Osteocyte (in vitro differentiated cells): Measurements from ENCODE around the gene GALNT14. TPM values are rescaled to one million over a fixed set of nuclear protein-coding genes. Genes with fewer than 3 reads are reported as not detected.

Experiments used
- DNase-seq: peaks from one replicate; pipeline ENCODE4 v3.0.0; 2021; ENCODE audit warnings: mixed read lengths; ENCODE audit not compliant: unreplicated experiment; ENCODE audit errors: extremely low spot score
- H3K27ac Mint-ChIP-seq: one replicate; pipeline ENCODE4 v1.8.0; 2021; ENCODE audit warnings: mild to moderate bottlenecking, mixed read lengths; ENCODE audit not compliant: unreplicated experiment
- H3K27me3 Mint-ChIP-seq: one replicate; pipeline ENCODE4 v1.8.0; 2021; ENCODE audit warnings: mixed read lengths; ENCODE audit not compliant: unreplicated experiment
- H3K36me3 Mint-ChIP-seq: one replicate; pipeline ENCODE4 v1.8.0; 2021; ENCODE audit warnings: mixed read lengths; ENCODE audit not compliant: unreplicated experiment
- H3K4me1 Mint-ChIP-seq: one replicate; pipeline ENCODE4 v1.8.0; 2021; ENCODE audit warnings: mixed read lengths; ENCODE audit not compliant: unreplicated experiment
- H3K4me3 Mint-ChIP-seq: one replicate; pipeline ENCODE4 v1.8.0; 2021; ENCODE audit warnings: mild to moderate bottlenecking, moderate library complexity, mixed read lengths; ENCODE audit not compliant: unreplicated experiment
- H3K9me3 Mint-ChIP-seq: one replicate; pipeline ENCODE4 v1.8.0; 2021; ENCODE audit warnings: mixed read lengths; ENCODE audit not compliant: unreplicated experiment
- total RNA-seq: library from RNA; stranded (reverse); gene quantifications from 2 replicates; pipeline ENCODE4 v1.2.1, GENCODE V29; 2021
- TF ChIP-seq, protein P1 (sequence below): fragments of 200-600 bp; sonication (generic); IDR thresholded peaks from 2 replicates; pipeline ENCODE4 v1.5.0; 2021; ENCODE audit warnings: antibody characterized with exemption, mild to moderate bottlenecking, moderate library complexity

GALNT14 gene
- total RNA-seq, 1 donor from 2014 or later = 4.1 TPM

DNA sequence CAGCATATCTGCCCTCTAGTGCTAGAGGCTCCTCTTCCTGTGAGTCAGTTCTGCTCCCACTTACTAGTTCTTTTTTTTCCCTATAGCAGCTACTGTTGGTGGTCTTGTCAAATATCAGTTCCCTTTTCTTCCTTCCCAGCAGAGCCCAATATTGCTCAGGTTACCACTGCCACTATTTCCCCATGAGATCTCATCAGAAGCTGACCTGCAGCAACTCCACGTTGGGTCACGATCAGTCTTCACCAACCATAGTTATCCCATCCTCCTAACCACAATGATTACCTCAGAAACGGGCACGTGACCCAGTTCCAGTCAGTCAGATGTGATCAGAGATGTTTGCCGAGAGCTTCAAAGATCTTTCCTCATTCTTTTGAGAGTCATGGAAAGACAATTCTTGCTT, 271.3 kb downstream of the GALNT14 start:
- no peak overlapping the region for H3K27ac Mint-ChIP-seq
- no peaks in the 10 kb centered on the region for H3K4me1 Mint-ChIP-seq
- H3K4me3 Mint-ChIP-seq = no peak overlapping the region
- no peak for DNase-seq
- peaks cover 3% of the 10 kb centered on the region for H3K27me3 Mint-ChIP-seq
- TF ChIP-seq, protein P1, sequence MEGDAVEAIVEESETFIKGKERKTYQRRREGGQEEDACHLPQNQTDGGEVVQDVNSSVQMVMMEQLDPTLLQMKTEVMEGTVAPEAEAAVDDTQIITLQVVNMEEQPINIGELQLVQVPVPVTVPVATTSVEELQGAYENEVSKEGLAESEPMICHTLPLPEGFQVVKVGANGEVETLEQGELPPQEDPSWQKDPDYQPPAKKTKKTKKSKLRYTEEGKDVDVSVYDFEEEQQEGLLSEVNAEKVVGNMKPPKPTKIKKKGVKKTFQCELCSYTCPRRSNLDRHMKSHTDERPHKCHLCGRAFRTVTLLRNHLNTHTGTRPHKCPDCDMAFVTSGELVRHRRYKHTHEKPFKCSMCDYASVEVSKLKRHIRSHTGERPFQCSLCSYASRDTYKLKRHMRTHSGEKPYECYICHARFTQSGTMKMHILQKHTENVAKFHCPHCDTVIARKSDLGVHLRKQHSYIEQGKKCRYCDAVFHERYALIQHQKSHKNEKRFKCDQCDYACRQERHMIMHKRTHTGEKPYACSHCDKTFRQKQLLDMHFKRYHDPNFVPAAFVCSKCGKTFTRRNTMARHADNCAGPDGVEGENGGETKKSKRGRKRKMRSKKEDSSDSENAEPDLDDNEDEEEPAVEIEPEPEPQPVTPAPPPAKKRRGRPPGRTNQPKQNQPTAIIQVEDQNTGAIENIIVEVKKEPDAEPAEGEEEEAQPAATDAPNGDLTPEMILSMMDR = no peak
- no peaks in the 10 kb centered on the region for H3K36me3 Mint-ChIP-seq
- H3K9me3 Mint-ChIP-seq = no peaks in the 10 kb centered on the region

DNA sequence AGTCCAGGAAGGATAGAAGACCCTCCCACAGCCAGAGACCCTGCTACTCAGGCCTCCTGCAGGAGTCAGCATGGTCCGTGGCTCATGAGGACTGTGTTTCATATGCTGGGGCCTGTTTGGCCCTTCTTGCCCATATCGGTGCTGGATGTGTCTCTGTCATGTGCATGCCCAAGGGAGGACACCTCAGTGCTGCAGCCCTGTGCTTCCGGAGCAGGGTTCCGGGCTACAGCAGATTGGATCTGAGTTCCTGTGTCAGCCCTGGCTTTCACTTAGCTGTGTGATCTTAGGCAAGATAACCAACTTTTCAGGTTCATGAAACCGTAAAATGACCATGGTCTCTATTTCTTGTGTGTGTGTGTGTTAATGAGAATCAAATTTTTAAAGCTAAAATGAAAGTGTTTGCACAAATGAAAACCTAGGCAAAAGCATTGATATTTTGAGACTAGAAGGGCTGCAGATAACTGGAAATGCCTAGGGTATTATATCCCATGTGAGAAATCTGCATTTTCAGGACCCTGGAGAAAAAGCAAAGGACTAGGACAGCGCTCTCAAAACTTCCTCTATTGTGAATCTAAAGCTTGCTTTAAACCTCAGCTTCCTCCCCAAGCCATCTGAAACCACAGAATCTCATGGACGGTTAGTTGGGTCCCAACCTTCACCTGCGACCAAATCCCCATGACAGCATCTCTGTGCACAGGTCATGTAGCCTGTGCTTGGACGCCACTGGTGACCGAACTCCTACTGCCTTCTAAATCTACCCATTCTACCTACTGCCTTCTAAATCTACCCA, 272.2 kb downstream of the GALNT14 start:
- TF ChIP-seq, protein P1 = no peak
- Mint-ChIP-seq H3K27me3 (peaks cover 3% of the 10 kb centered on the region), H3K36me3 (no peaks in the 10 kb centered on the region), H3K4me3 (no peak overlapping the region), H3K9me3 (no peaks in the 10 kb centered on the region), H3K27ac (no peak overlapping the region), H3K4me1 (no peaks in the 10 kb centered on the region)
- DNase-seq = no peak

DNA sequence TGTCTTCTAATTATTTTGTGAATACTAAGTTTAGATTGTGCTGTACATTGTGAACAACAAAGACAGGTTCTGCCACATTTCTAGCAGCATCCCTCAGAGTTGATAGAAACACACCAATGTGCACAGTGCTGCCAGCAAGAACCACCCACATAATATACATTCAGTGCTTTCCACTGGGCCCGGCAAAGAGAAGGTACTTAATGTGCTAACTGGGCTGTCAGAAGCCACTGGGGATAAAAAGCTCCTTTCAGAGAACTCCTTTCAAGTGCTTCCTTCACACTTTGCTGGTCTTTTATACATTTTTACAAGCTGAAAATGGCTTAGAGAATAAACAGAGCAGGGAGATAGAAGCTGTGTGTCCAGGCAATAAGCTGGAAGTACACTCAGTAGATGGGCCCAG, 273.0 kb downstream of the GALNT14 start:
- TF ChIP-seq, protein P1 = no peak
- Mint-ChIP-seq H3K27me3 (peaks cover 3% of the 10 kb centered on the region), H3K9me3 (no peaks in the 10 kb centered on the region), H3K36me3 (no peaks in the 10 kb centered on the region), H3K4me3 (no peak overlapping the region), H3K27ac (no peak overlapping the region), H3K4me1 (no peaks in the 10 kb centered on the region)
- no peak for DNase-seq

DNA sequence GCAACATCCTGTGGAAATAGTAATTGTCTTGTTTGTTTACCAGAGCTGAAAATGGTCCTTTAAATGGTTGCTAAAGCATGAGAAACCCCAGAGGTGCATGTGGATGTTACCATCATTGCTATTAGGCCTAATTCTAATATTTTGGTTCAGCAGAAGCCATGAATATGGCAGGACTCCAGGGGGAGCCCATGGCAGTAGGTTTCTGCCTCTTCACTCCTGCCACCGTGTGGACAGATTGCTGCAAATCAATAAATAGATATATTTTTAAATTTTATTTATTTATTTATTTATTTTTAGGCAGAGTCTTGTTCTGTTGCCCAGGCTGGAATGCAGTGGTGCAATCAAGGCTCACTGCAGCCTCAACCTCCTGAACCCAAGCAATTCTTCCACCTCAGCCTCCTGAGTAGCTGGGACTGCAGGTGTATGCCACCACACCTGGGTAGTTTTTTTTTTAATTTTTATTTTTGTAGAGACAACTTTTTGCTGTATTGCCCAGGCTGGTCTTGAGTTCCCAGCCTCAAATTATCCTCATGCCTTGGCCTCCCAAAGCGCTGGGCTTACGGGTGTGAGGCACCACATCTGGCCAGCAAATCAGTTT, 276.1 kb downstream of the GALNT14 start:
- no peak overlapping the region for H3K27ac Mint-ChIP-seq
- no peak overlapping the region for H3K4me3 Mint-ChIP-seq
- H3K4me1 Mint-ChIP-seq = no peaks in the 10 kb centered on the region
- H3K27me3 Mint-ChIP-seq = peaks cover 3% of the 10 kb centered on the region
- DNase-seq = no peak
- no peaks in the 10 kb centered on the region for H3K9me3 Mint-ChIP-seq
- TF ChIP-seq, protein P1 = peak; percentile 87
- H3K36me3 Mint-ChIP-seq = no peaks in the 10 kb centered on the region

DNA sequence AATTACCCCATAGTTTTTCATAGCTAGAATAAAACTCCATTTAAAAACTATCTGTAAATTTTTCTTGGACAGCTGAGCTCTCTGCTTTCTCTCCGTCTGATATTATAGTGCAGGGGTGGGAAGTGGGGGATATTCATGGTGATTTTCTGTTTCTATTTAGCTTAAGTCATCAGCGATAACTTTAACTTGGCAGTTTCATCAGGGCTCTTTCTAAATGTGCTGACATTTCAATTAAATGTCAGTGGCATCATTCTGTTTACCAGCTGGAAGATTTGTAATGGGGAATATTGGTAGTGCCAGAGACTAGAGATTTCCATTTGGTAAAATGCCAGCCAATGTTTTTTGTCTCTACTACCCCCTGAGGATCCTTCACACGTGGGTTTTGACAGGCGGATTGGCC, 277.5 kb downstream of the GALNT14 start:
- Mint-ChIP-seq H3K36me3 (no peaks in the 10 kb centered on the region), H3K27me3 (peaks cover 3% of the 10 kb centered on the region), H3K9me3 (no peaks in the 10 kb centered on the region), H3K27ac (no peak overlapping the region), H3K4me1 (no peaks in the 10 kb centered on the region), H3K4me3 (no peak overlapping the region)
- TF ChIP-seq, protein P1 = no peak
- DNase-seq = no peak

Other genes with a start within 250 kb of the GALNT14 start
- 0.13 and 0.24 TPM in 2 replicates for gene CAPN14, start 79.1 kb upstream of the GALNT14 start, total RNA-seq
- 25.9 and 26.2 TPM in 2 replicates for gene EHD3, start 95.7 kb upstream of the GALNT14 start, total RNA-seq